K562 (cell line): Measurements from ENCODE around the gene SLC16A9.

Source experiments
- CTCF ChIP-seq, 3 experiments: IDR thresholded peaks in 2 of 3; conservative IDR thresholded peaks in 1 of 3; 2 replicates each; pipeline ENCODE4 v1.5.1; 2011 to 2012; ENCODE audit warnings: low read length in 3 of 3, mild to moderate bottlenecking in 3 of 3, control low read depth in 2 of 3, improper control_type of control experiment in 1 of 3, inconsistent platforms in 1 of 3, low read depth in 1 of 3, mixed read lengths in 1 of 3, moderate library complexity in 1 of 3; ENCODE audit not compliant: insufficient read depth in 2 of 3
- EP300 ChIP-seq: IDR thresholded peaks from 2 replicates; pipeline ENCODE4 v1.6.1; 2012; ENCODE audit warnings: low read length, improper control_type of control experiment
- ZSCAN29 ChIP-seq: fragments of 450-650 bp; IDR thresholded peaks from 2 replicates; pipeline ENCODE4 v1.6.1; 2017
- TF ChIP-seq, protein P1 (sequence below): fragments of 250-450 bp; sonication (Bioruptor Pico); IDR thresholded peaks from 2 replicates; pipeline ENCODE4 v1.5.0; 2021; ENCODE audit warnings: mild to moderate bottlenecking, borderline replicate concordance

DNA sequence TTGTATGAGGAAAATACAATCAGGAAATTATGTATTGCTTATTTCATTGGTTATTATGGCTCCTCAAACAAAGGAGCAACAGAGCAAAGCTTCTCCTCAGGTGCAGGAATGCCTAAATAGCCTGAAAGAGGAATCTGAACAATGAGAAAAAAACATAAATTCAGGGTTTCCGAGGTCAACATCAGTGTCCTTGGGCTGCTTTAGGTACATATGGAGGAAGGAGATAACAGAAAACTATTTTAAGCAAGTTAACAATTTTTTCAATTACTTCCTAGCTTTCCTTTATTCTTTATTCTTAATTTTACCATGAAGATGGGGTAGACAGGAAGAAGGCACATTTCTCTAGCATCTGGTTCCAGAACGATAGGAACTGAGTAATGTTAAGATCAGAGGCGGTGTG lies 14.0 kb downstream of the SLC16A9 start:
- TF ChIP-seq EP300 = no peak
- TF ChIP-seq, protein P1, sequence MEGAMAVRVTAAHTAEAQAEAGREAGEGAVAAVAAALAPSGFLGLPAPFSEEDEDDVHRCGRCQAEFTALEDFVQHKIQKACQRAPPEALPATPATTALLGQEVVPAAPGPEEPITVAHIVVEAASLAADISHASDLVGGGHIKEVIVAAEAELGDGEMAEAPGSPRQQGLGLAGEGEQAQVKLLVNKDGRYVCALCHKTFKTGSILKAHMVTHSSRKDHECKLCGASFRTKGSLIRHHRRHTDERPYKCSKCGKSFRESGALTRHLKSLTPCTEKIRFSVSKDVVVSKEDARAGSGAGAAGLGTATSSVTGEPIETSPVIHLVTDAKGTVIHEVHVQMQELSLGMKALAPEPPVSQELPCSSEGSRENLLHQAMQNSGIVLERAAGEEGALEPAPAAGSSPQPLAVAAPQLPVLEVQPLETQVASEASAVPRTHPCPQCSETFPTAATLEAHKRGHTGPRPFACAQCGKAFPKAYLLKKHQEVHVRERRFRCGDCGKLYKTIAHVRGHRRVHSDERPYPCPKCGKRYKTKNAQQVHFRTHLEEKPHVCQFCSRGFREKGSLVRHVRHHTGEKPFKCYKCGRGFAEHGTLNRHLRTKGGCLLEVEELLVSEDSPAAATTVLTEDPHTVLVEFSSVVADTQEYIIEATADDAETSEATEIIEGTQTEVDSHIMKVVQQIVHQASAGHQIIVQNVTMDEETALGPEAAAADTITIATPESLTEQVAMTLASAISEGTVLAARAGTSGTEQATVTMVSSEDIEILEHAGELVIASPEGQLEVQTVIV (CRISPR knock-in tag) = no peak
- no peak for TF ChIP-seq CTCF (IDR thresholded peaks at IDR 0.05 in 2 of 3, conservative IDR thresholded peaks at IDR 0.05 in 1 of 3; ENCODE audit: insufficient read depth in 2 of 3, low read depth in 1 of 3, low read length in 3 of 3)
- TF ChIP-seq ZSCAN29 = no peak
